ENCODE data around the gene SPTAN1.

DNA sequence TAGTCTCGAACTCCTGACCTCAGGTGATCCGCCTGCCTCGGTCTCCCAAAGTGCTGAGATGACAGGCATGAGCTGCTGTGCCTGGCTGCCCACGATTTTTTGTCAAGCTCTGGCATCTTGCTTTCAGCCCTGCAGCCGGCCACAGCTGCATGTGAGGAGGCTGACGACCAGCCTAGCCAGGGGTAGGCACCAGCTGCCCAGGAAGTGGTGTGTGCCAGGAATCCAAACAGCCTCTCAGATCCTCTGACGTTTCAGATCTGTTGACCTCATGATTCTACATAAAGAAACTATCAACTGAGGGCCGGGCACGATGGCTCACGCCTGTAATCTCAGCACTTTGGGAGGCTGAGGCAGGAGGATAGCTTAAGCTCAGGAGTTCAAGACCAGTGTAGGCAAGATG is 85.3 kb downstream of the SPTAN1 start:
- TF ChIP-seq, protein P1, sequence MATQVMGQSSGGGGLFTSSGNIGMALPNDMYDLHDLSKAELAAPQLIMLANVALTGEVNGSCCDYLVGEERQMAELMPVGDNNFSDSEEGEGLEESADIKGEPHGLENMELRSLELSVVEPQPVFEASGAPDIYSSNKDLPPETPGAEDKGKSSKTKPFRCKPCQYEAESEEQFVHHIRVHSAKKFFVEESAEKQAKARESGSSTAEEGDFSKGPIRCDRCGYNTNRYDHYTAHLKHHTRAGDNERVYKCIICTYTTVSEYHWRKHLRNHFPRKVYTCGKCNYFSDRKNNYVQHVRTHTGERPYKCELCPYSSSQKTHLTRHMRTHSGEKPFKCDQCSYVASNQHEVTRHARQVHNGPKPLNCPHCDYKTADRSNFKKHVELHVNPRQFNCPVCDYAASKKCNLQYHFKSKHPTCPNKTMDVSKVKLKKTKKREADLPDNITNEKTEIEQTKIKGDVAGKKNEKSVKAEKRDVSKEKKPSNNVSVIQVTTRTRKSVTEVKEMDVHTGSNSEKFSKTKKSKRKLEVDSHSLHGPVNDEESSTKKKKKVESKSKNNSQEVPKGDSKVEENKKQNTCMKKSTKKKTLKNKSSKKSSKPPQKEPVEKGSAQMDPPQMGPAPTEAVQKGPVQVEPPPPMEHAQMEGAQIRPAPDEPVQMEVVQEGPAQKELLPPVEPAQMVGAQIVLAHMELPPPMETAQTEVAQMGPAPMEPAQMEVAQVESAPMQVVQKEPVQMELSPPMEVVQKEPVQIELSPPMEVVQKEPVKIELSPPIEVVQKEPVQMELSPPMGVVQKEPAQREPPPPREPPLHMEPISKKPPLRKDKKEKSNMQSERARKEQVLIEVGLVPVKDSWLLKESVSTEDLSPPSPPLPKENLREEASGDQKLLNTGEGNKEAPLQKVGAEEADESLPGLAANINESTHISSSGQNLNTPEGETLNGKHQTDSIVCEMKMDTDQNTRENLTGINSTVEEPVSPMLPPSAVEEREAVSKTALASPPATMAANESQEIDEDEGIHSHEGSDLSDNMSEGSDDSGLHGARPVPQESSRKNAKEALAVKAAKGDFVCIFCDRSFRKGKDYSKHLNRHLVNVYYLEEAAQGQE (IDR thresholded peaks at IDR 0.05; ENCODE audit: insufficient read depth in 1 of 2, low read depth in 2 of 2, low read length in 1 of 2): no peak
- TF ChIP-seq SIN3A (IDR thresholded peaks at IDR 0.05; ENCODE audit: borderline replicate concordance, insufficient read depth, low read depth, low read length): no peak
- TF ChIP-seq, protein P2, sequence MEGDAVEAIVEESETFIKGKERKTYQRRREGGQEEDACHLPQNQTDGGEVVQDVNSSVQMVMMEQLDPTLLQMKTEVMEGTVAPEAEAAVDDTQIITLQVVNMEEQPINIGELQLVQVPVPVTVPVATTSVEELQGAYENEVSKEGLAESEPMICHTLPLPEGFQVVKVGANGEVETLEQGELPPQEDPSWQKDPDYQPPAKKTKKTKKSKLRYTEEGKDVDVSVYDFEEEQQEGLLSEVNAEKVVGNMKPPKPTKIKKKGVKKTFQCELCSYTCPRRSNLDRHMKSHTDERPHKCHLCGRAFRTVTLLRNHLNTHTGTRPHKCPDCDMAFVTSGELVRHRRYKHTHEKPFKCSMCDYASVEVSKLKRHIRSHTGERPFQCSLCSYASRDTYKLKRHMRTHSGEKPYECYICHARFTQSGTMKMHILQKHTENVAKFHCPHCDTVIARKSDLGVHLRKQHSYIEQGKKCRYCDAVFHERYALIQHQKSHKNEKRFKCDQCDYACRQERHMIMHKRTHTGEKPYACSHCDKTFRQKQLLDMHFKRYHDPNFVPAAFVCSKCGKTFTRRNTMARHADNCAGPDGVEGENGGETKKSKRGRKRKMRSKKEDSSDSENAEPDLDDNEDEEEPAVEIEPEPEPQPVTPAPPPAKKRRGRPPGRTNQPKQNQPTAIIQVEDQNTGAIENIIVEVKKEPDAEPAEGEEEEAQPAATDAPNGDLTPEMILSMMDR (IDR thresholded peaks at IDR 0.05): no peak
- no peak for TF ChIP-seq POLR2AphosphoS5 (IDR thresholded peaks at IDR 0.05; ENCODE audit: low read depth, low read length)
